ENCODE measurements around the gene ARHGAP10.

DNA sequence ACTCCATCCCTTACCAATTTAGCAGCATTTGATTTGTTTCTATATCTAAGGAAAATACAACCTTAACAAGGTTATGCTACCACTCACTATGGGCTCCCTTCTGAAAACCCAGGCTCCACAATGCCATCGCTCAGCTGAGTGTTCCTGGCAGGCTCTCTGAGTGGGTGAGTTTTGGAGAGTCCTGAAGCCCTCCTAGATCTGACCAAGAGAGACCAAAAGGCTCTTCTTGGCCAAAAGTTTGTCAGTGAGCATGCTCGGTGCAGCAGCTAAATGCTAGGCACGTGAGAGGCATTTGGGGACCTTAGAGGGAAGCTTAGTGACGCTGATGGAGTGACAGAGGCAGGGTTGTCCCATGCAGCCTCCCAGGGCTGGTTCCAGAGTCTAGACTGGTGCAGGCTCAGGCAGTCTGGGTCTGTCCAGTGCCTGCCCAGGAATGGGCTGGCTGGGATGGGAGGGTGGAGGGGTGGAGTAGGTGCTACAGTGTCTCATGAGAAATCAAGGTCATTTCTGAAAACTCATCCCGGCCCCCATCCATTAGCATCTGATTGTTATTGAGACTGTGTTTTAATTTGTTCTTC, 363.5 kb downstream of the ARHGAP10 start:
- TF ChIP-seq, protein P1, sequence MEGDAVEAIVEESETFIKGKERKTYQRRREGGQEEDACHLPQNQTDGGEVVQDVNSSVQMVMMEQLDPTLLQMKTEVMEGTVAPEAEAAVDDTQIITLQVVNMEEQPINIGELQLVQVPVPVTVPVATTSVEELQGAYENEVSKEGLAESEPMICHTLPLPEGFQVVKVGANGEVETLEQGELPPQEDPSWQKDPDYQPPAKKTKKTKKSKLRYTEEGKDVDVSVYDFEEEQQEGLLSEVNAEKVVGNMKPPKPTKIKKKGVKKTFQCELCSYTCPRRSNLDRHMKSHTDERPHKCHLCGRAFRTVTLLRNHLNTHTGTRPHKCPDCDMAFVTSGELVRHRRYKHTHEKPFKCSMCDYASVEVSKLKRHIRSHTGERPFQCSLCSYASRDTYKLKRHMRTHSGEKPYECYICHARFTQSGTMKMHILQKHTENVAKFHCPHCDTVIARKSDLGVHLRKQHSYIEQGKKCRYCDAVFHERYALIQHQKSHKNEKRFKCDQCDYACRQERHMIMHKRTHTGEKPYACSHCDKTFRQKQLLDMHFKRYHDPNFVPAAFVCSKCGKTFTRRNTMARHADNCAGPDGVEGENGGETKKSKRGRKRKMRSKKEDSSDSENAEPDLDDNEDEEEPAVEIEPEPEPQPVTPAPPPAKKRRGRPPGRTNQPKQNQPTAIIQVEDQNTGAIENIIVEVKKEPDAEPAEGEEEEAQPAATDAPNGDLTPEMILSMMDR (IDR thresholded peaks at IDR 0.05), result no peak
- no peak for TF ChIP-seq POLR2A (IDR thresholded peaks at IDR 0.05)

Measured in Peyer's patch (tissue), 4 donors.